GM12878 (cell line): Measurements from ENCODE around the gene CDK16. TPM values are rescaled to one million over a fixed set of nuclear protein-coding genes. Genes with fewer than 3 reads are reported as not detected.

Experiments used
- ATAC-seq: fragments of 200-7000 bp; cut with Tn5 transposase; 3 replicates; pipeline ENCODE4 v1.9.1; 2020; ENCODE audit warnings: mild to moderate bottlenecking, moderate library complexity
- BruUV-seq: library from RNA; stranded (reverse); fragments of 400-500 nt; replicated peaks from 2 replicates; lab custom pipeline; 2021; lab: Mats Ljungman, UMichigan
- CTCF ChIA-PET: fragments of 300-600 bp; sonication (Branson Sonifier 250); formaldehyde crosslinking; extraction: SDS; loops from one replicate; lab custom pipeline; 2021; ENCODE audit warnings: inconsistent platforms; lab: Yijun Ruan, JAX
- POLR2A ChIA-PET: fragments of 350-600 bp; formaldehyde crosslinking; extraction: SDS; loops from one replicate; lab custom pipeline; 2021; ENCODE audit warnings: inconsistent platforms; lab: Charles Lee
- RAD21 ChIA-PET: fragments of 300-600 bp; sonication (Branson Sonifier 250); formaldehyde crosslinking; loops from one replicate; lab custom pipeline; 2023; ENCODE audit warnings: antibody characterized with exemption; ENCODE audit not compliant: unreplicated experiment; lab: Charles Lee
- SMC1A ChIA-PET: fragments of 300-600 bp; sonication (Branson Sonifier 250); formaldehyde crosslinking; loops from one replicate; lab custom pipeline; 2023; ENCODE audit not compliant: unreplicated experiment, uncharacterized antibody; lab: Charles Lee
- DNase-seq: peaks from one replicate; pipeline ENCODE4 v3.0.0-alpha.2; 2011; ENCODE audit warnings: low read depth, low spot score
- FAIRE-seq: peaks from 3 replicates; lab custom pipeline; 2011; peaks lifted over from hg19 to GRCh38; lab: Jason Lieb, UNC
- H2AFZ ChIP-seq: 2 replicates; pipeline ENCODE4 v1.6.0; 2011; ENCODE audit warnings: low read depth, low read length, control low read depth; ENCODE audit not compliant: control insufficient read depth
- H3K27ac ChIP-seq: 2 replicates; pipeline ENCODE4 v1.5.1; 2011; ENCODE audit warnings: control low read depth; ENCODE audit not compliant: control insufficient read depth, insufficient read depth
- H3K27me3 ChIP-seq, 2 experiments: replicated peaks in 1 of 2; 2 replicates each; pipeline versions ENCODE4 v1.6.0 to v1.6.1; 2011; ENCODE audit warnings: low read length in 1 of 2; ENCODE audit not compliant: control insufficient read depth in 2 of 2, insufficient read depth in 2 of 2
- H3K36me3 ChIP-seq, 2 experiments: 2 replicates each; pipeline ENCODE4 v1.5.1; 2011; ENCODE audit warnings: low read length in 1 of 2; ENCODE audit not compliant: control insufficient read depth in 2 of 2, insufficient read depth in 2 of 2
- H3K4me1 ChIP-seq: 2 replicates; pipeline ENCODE4 v1.6.1; 2011; ENCODE audit warnings: mild to moderate bottlenecking, low read length, moderate library complexity, mixed read lengths; ENCODE audit not compliant: control insufficient read depth, insufficient read depth
- H3K4me2 ChIP-seq: 2 replicates; pipeline ENCODE4 v1.6.0; 2011; ENCODE audit warnings: control low read depth; ENCODE audit not compliant: control insufficient read depth, insufficient read depth
- H3K4me3 ChIP-seq: fragments of 200-600 bp; sonication (generic); 2 replicates; pipeline ENCODE4 v1.5.1; 2016
- H3K79me2 ChIP-seq: 2 replicates; pipeline ENCODE4 v1.6.0; 2011; ENCODE audit warnings: low read length; ENCODE audit not compliant: control insufficient read depth, insufficient read depth
- H3K9ac ChIP-seq: 2 replicates; pipeline ENCODE4 v1.8.0; 2011; ENCODE audit warnings: low read length, control low read depth, mixed read lengths; ENCODE audit not compliant: control insufficient read depth, insufficient read depth
- H3K9me3 ChIP-seq: replicated peaks from 3 replicates; pipeline ENCODE4 v1.5.1; 2011; ENCODE audit warnings: mild to moderate bottlenecking, low read length; ENCODE audit not compliant: control insufficient read depth, insufficient read depth
- H4K20me1 ChIP-seq: 2 replicates; pipeline ENCODE4 v1.6.0; 2011; ENCODE audit not compliant: control insufficient read depth, insufficient read depth
- GATAD2B ChIP-seq: fragments of 450-650 bp; conservative IDR thresholded peaks from 2 replicates; pipeline ENCODE4 v1.6.1; 2017; ENCODE audit warnings: low read depth, mild to moderate bottlenecking, moderate library complexity
- PAX8 ChIP-seq: fragments of 450-650 bp; IDR thresholded peaks from 2 replicates; pipeline ENCODE4 v1.6.1; 2017; ENCODE audit warnings: mild to moderate bottlenecking, moderate library complexity
- WGBS: methylation state at CpG from one replicate; pipeline ENCODE4 v1.1.6; 2016; ENCODE audit warnings: low lambda C conversion rate; ENCODE audit not compliant: insufficient replicate concordance, insufficient coverage; ENCODE audit errors: missing lambda C conversion rate; 5-methylcytosine and 5-hydroxymethylcytosine counted together
- in situ Hi-C: fragments of 300-500 bp; cut with MboI; formaldehyde crosslinking; loops from 9 replicates; pipeline ENCODE4 v1.14.3; 2018; ENCODE audit warnings: mixed read lengths
- intact Hi-C: fragments of 100-400 bp; cut with micrococcal nuclease; formaldehyde crosslinking; loops from one replicate; pipeline ENCODE4 v1.14.2; 2022; ENCODE audit not compliant: unreplicated experiment
- polyA plus RNA-seq, 11 experiments: library from polyadenylated mRNA; depleted of rRNA in 4 of 11; unstranded in 6 of 11; stranded (reverse) in 5 of 11; fragments of >200 nt; fragmentation: Nextera tagmentation in 4 of 11; fragmentation: Illumina TruSeq in 1 of 11; extraction: Ambion mirVana in 4 of 11; extraction: Trizol in 1 of 11; gene quantifications; 1 replicate in 1 of 11; 2 replicates in 10 of 11; pipeline versions ENCODE4 v1.2.1 to v1.2.3, GENCODE V29; 2011 to 2016; ENCODE audit warnings: inconsistent platforms in 2 of 11, missing spikeins in 2 of 11, low read depth in 1 of 11
- total RNA-seq, 4 experiments: library from RNA; depleted of rRNA in 3 of 4; stranded (reverse); fragments of >200 nt in 3 of 4; fragmentation: Illumina TruSeq in 1 of 4; extraction: Trizol in 1 of 4; gene quantifications; 2 replicates each; pipeline versions ENCODE4 v1.2.1 to v1.2.3, GENCODE V29; 2013 to 2021
- TF ChIP-seq, protein P1 (sequence below): IDR thresholded peaks from 2 replicates; pipeline ENCODE4 v1.6.1; 2012; ENCODE audit warnings: mild to moderate bottlenecking, low read depth, low read length

Gene CDK16
- total and polyA plus RNA-seq, 10 of the 15 experiments (the other 5 are each of a cell fraction or from before 2014, with no cell fraction given): 2.4 to 75.1 (median 48.2) TPM

DNA sequence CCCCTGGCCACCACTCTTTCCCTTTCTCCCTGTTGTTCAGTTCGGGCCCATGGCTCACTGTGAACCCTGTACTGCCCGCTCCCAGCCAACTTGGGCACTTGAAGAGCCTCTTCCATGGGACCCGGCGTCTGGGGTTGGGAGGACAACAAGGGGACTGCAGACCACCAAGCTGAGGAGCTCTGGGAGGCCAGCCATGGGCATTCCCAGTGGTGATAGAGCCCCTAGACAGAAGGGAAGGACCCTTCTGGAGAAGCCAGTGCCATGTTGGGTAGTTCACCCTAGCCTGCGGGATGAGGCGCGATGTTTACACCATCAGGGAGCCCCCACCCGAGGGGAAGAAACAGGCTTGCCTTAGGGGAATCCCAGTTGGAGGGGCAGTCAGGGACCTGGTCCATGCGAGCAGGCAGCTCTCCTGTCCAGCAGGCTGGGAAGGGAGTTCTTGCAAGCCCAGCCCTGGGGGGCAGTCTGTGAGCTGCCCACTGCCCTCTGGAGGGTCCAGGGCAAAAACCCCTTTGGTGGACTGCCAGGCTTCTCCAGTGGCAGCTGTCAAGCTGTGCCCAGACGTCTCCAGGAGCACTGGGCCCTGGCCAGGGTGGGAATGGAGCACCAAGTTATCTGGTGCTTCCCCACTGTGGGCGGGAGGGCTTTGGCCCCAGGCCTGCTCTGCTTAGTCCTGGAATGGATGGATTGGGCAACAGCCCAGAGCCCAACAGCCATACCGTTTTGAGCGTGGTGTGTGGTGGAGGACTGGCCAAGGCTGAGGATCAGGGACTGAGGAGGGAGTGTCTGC is 48.6 kb upstream of the CDK16 start:
- no peak for FAIRE-seq
- no peak overlapping the region for H3K27ac ChIP-seq
- intact Hi-C loops: no loop called here
- no peak overlapping the region for H3K4me3 ChIP-seq
- no peak overlapping the region for H2AFZ ChIP-seq
- 66% methylated on average over 13 of the region's 13 CpGs for WGBS
- POLR2A ChIA-PET: no interaction called here
- SMC1A ChIA-PET: no interaction called here
- no peak overlapping the region for H3K4me2 ChIP-seq
- no peak overlapping the region for H3K9ac ChIP-seq
- H3K9me3 ChIP-seq: no peaks in the 10 kb centered on the region
- DNase-seq: no peak
- no peaks in the 10 kb centered on the region for H4K20me1 ChIP-seq
- no TSS peak for BruUV-seq
- H3K27me3 ChIP-seq: no peaks in the 10 kb centered on the region
- no peak for ATAC-seq
- in situ Hi-C loops: no loop called here
- TF ChIP-seq PAX8 (no peak), GATAD2B (no peak)
- TF ChIP-seq, protein P1, sequence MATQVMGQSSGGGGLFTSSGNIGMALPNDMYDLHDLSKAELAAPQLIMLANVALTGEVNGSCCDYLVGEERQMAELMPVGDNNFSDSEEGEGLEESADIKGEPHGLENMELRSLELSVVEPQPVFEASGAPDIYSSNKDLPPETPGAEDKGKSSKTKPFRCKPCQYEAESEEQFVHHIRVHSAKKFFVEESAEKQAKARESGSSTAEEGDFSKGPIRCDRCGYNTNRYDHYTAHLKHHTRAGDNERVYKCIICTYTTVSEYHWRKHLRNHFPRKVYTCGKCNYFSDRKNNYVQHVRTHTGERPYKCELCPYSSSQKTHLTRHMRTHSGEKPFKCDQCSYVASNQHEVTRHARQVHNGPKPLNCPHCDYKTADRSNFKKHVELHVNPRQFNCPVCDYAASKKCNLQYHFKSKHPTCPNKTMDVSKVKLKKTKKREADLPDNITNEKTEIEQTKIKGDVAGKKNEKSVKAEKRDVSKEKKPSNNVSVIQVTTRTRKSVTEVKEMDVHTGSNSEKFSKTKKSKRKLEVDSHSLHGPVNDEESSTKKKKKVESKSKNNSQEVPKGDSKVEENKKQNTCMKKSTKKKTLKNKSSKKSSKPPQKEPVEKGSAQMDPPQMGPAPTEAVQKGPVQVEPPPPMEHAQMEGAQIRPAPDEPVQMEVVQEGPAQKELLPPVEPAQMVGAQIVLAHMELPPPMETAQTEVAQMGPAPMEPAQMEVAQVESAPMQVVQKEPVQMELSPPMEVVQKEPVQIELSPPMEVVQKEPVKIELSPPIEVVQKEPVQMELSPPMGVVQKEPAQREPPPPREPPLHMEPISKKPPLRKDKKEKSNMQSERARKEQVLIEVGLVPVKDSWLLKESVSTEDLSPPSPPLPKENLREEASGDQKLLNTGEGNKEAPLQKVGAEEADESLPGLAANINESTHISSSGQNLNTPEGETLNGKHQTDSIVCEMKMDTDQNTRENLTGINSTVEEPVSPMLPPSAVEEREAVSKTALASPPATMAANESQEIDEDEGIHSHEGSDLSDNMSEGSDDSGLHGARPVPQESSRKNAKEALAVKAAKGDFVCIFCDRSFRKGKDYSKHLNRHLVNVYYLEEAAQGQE: no peak
- TF ChIP-seq, all 136 proteins: peak for 0
- no peaks in the 10 kb centered on the region for H3K79me2 ChIP-seq
- no peaks in the 10 kb centered on the region for H3K4me1 ChIP-seq
- RAD21 ChIA-PET: no interaction called here
- H3K36me3 ChIP-seq: peaks cover 0 to 8% of the 10 kb centered on the region in 2 experiments; a peak in 2 of 4 replicates
- CTCF ChIA-PET: no interaction called here
